Measurements from ENCODE around the gene MYO1E. TPM values are rescaled to one million over a fixed set of nuclear protein-coding genes. Genes with fewer than 3 reads are reported as not detected.

The MYO1E gene
- polyA plus RNA-seq, 3 donors, result 6.2 to 19.0 (median 12.1) TPM

DNA sequence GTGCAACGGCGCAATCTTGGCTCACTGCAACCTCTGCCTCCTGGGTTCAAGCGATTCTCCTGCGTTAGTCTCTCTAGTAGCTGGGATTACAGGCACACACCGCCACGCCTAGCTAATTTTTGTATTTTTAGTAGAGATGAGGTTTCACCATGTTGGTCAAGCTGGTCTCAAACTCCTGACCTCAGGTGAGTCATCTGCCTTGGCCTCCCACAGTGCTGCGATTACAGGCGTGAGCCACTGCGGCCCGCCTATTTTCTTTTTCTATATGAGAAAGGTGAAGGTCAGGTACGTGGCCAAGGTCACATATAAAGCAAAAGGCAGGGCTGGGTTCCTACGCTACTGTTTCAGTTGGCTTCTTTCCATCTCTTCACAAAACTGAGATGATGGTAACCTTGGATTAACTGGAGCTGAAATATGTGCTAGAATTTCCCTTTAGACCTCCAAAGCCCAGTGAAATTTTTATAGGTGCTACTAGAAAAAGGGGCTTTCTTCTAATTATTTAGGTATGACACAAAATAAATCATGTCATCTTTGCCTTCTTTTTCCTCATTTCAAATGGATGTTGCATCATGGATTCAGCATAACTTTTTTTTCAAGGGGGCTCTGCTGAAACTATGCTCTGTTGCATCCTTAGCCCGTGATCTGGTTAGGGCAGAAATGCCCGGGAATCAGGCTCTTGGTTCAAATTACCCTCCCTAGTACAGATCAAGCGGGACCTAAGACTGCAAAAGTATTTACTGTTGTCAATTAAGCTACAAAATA is 68.5 kb downstream of the MYO1E start:
- WGBS, 3 donors, result 79 to 93% (median 87%) methylated on average over 15 of the region's 15 CpGs
- no peak overlapping the region for H3K27ac ChIP-seq (ENCODE audit: low read depth, low read length)

DNA sequence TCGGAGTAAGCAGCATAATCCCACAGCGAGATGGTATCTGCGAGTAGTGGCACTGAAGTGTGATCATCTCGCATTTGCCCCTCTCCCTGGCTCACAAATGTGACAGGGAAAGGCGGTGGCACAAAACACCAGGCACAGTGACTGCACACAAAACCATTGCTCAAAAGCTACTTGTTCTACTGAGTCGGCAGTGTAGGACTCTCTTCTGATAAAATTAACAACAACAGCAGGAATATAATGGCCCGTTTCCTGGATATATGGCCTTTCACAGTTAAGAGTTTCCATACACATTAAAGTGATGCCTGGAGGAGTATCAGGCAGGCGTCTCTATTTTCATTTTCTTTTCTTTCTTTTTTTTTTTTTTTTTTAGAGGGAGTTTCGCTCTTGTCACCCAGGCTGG is 69.0 kb downstream of the MYO1E start:
- no peak overlapping the region for H3K27ac ChIP-seq (ENCODE audit: low read depth, low read length)
- WGBS, 3 donors, result 91 to 93% (median 92%) methylated on average over 9 of the region's 9 CpGs

DNA sequence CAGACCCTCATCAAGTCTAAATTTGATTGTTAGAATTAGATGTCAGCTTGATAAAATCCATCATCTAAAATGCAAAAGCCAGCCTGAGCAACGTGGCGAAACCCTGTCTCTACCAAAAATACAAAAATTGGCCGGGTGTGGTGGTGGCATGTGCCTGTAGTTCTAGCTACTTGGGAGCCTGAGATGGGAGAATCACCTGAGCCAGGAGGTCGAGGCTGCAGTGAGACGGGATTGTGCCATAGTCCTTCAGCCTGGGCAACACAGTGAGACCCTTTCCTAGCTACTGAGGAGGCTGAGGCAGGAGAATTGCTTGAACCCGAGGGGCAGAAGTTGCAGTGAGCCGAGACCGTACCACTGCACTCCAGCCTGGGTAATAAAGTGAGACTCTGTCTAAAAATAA is 69.5 kb downstream of the MYO1E start:
- 95% methylated on average over 8 of the region's 8 CpGs for WGBS, 3 donors
- no peak overlapping the region for H3K27ac ChIP-seq (ENCODE audit: low read depth, low read length)

- WGBS, 3 donors, result 83 to 88% (median 85%) methylated on average over 6 of the region's 6 CpGs
- no peak overlapping the region for H3K27ac ChIP-seq (ENCODE audit: low read depth, low read length)
These were observed 71.1 kb downstream of the MYO1E start for GRCh38 chr15:59301527-59301926.

DNA sequence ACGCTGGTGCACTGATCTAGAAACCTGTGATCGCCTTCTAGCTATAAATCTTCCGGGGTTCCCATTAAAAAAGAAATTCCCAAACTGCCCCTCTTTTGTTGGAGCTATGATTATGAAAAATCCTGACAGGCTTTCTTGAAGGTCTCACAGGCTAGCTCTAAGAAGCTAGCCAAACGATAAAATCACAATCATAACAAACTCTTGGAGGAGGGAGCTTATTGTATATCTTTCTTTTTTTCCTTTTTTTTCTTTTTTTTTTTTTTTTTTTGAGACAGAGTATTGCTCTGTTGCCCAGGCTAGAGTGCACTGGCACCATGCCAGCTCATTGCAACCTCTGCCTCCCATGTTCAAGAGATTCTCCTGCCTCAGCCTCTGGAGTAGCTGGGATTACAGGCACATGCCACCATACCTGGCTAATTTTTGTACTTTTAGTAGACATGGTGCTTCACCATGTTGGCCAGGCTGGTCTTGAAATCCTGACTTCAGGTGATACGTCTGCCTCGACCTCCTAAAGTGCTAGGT is 72.0 kb downstream of the MYO1E start:
- no peak overlapping the region for H3K27ac ChIP-seq (ENCODE audit: low read depth, low read length)
- WGBS, 3 donors, result 37 to 60% (median 44%) methylated on average over 6 of the region's 6 CpGs

- H3K27ac ChIP-seq (ENCODE audit: low read depth, low read length), result no peak overlapping the region
- 30 to 61% (median 37%) methylated on average over 9 of the region's 9 CpGs for WGBS, 3 donors
These were observed 72.6 kb downstream of the MYO1E start for GRCh38 chr15:59299929-59300617.

DNA sequence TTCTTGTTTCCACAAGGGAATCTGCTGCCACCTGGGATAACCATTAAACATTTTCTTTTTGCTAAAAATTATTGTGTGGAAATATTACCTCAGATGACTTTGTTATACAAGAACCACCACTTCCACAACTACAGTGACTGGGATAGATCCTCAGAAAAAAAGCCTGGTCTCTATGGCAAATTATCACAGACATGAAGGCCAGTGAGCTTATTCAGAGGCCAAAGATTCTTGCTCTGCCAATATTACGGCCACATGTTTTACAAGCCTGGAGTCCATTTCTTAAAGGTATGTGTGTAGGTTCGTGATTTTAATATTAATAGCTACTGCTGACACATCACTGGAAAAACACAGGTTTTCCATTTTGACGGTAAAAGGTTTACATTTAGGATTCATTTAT is 73.8 kb downstream of the MYO1E start:
- WGBS, 3 donors, result 85 to 92% (median 90%) methylated on average over 3 of the region's 3 CpGs
- H3K27ac ChIP-seq (ENCODE audit: low read depth, low read length), result no peak overlapping the region

GRCh38 chr15:59298225-59298853 is 74.3 kb downstream of the MYO1E start:
- WGBS, 3 donors, result 78 to 91% (median 81%) methylated on average over 8 of the region's 8 CpGs
- no peak overlapping the region for H3K27ac ChIP-seq (ENCODE audit: low read depth, low read length)

- 50 to 67% (median 54%) methylated on average over 6 of the region's 6 CpGs for WGBS, 3 donors
- no peak overlapping the region for H3K27ac ChIP-seq (ENCODE audit: low read depth, low read length)
These were observed 76.5 kb downstream of the MYO1E start for GRCh38 chr15:59296181-59296617.

DNA sequence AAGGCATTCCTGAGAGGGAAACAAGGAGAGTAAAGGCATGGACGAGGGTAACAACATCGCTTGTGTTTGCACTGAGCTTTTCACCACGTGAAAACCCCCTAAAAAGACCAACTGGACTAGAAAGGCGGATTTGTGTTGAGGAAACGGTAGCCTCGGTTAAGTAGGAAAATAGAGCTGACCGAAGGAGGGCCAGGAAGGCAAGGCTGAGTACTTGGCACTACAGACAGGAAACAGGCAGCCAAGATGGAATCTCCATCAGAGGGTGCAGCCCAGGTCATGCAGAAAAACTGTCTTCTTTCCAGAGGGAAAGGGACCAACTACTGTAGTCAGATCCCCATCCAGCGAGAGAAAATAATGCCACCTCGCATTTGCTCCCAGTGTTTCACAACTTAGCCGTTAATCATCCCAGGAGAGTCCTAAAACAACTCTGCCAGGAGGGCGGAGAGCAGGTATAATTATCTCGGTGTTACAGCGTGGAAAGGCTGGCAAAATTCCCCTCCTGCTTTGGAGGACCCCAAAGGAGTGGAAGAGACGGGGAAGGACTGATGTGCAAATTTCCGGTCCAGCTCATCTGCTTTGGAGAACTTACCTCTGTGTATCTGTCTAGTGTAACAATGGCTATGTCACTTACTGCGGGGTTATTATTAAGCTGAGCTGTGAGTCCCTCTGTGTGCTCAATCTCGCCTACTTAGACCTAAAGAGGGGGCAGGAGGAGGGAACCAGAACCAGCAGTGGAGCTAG is 77.2 kb downstream of the MYO1E start:
- H3K27ac ChIP-seq (ENCODE audit: low read depth, low read length), result peak overlapping the region; percentile 30
- WGBS, 3 donors, result 47 to 66% (median 54%) methylated on average over 17 of the region's 17 CpGs

- 60 to 92% (median 63%) methylated on average over 3 of the region's 3 CpGs for WGBS, 3 donors
- peak overlapping the region; percentile 30 for H3K27ac ChIP-seq (ENCODE audit: low read depth, low read length)
These were observed 78.0 kb downstream of the MYO1E start for GRCh38 chr15:59294574-59295260.

- H3K27ac ChIP-seq (ENCODE audit: low read depth, low read length), result peak overlapping the region; percentile 29
- 73 to 82% (median 80%) methylated on average over 8 of the region's 8 CpGs for WGBS, 3 donors
These were observed 80.1 kb downstream of the MYO1E start for GRCh38 chr15:59292442-59293151.

DNA sequence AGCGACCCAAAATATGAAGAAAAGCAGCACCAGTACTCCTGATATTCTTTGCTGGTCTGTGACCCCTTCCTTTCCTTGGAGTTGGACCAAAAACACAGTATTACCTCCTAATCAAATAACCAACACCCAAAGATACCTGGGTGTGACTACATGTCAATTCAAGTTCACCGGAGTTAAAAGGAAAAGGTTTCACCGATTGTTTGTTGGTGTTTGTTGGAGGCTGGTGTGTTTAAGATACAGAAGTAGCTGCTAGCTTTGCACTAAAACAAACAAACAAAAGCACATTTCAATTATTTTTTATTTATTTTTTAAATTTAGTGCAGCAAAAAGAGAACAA is 81.5 kb downstream of the MYO1E start:
- H3K27ac ChIP-seq (ENCODE audit: low read depth, low read length), result no peak overlapping the region

GRCh38 chr15:59290295-59291212 is 82.1 kb downstream of the MYO1E start:
- no peak overlapping the region for H3K27ac ChIP-seq (ENCODE audit: low read depth, low read length)
- 78 to 91% (median 80%) methylated on average over 11 of the region's 11 CpGs for WGBS, 3 donors

More for the DNA sequence above, 81.5 kb downstream of the MYO1E start:
- WGBS, 3 donors, result 76 to 88% (median 80%) methylated on average over 3 of the region's 3 CpGs

GRCh38 chr15:59289574-59289973 is 83.1 kb downstream of the MYO1E start:
- H3K27ac ChIP-seq (ENCODE audit: low read depth, low read length), result no peak overlapping the region

- H3K27ac ChIP-seq (ENCODE audit: low read depth, low read length), result no peak overlapping the region
- WGBS, 3 donors, result 77 to 83% (median 83%) methylated on average over 7 of the region's 7 CpGs
These were observed 88.8 kb downstream of the MYO1E start for GRCh38 chr15:59283717-59284391.

All from adipose tissue (tissue), 3 donors.